NB4 (cell line): ENCODE measurements around the gene FBP1.

Experiments
- CTCF ChIP-seq: IDR thresholded peaks from one replicate; pipeline ENCODE4 v1.5.1; 2012; ENCODE audit warnings: low read depth, low read length
- MAX ChIP-seq: IDR thresholded peaks from 2 replicates; pipeline ENCODE4 v1.6.1; 2011; ENCODE audit warnings: low read depth, low read length
- MYC ChIP-seq: IDR thresholded peaks from 2 replicates; pipeline ENCODE4 v1.6.1; 2011; ENCODE audit warnings: low read depth, low read length
- POLR2A ChIP-seq: IDR thresholded peaks from 2 replicates; pipeline ENCODE4 v1.6.1; 2011; ENCODE audit warnings: mild to moderate bottlenecking; ENCODE audit not compliant: insufficient read length; ENCODE audit errors: extremely low read depth

DNA sequence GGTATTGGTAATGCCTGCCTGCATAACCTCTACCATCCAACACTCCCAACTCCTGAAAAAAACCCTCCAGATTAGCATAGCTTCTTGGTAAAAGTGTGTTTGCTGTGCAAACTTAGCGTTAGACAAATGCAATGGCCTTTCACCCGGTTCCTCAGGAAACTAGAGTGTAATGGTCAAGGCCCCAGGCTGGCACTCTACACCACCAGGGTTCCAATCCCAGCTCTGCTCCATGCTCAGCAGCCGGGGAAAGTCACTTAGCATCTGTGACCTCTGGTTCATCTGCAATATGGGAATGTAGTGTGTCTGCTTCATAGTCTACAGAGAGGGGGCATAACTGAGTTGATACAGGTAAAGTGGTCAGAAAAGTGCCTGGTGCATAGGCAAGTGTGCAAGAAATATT is 9.0 kb downstream of the FBP1 start:
- TF ChIP-seq CTCF (no peak), POLR2A (no peak), MAX (no peak), MYC (no peak)
